Natural killer cell (primary cell): ENCODE measurements around the gene SMARCA1. TPM values are rescaled to one million over a fixed set of nuclear protein-coding genes. Genes with fewer than 3 reads are reported as not detected.

Experiments
- ATAC-seq, 3 donors: fragments of 150-1000 bp in 2 of 3; fragments of 200-7000 bp in 1 of 3; cut with Tn5 transposase; 1 replicate in 1 of 3; 2 replicates in 2 of 3; pipeline ENCODE4 v1.10.0; 2021; ENCODE audit warnings: mild to moderate bottlenecking in 2 of 3, moderate library complexity in 2 of 3
- DNase-seq, 2 donors: peaks; one replicate each; pipeline versions ENCODE4 v3.0.0 to v3.0.0-alpha.2; 2013 to 2021; ENCODE audit warnings: mixed read lengths in 1 of 2
- H3K27ac ChIP-seq: one replicate; pipeline ENCODE4 v1.5.1; 2013; ENCODE audit warnings: mild to moderate bottlenecking, low read length
- H3K27me3 ChIP-seq: one replicate; pipeline ENCODE4 v1.6.1; 2013; ENCODE audit warnings: low read length; ENCODE audit not compliant: control insufficient read depth, insufficient read depth
- H3K36me3 ChIP-seq: one replicate; pipeline ENCODE4 v1.6.1; 2013; ENCODE audit warnings: low read length; ENCODE audit not compliant: control insufficient read depth, insufficient read depth
- H3K4me1 ChIP-seq: one replicate; pipeline ENCODE4 v1.6.1; 2013; ENCODE audit warnings: low read length; ENCODE audit not compliant: control insufficient read depth, insufficient read depth
- H3K4me3 ChIP-seq: one replicate; pipeline ENCODE4 v1.5.1; 2013; ENCODE audit warnings: low read length
- H3K9me3 ChIP-seq: one replicate; pipeline ENCODE4 v1.6.1; 2013; ENCODE audit warnings: low read length; ENCODE audit not compliant: control insufficient read depth, insufficient read depth
- H3K27ac Mint-ChIP-seq, 2 donors: one replicate each; pipeline ENCODE4 v1.8.0; 2022; ENCODE audit warnings: mild to moderate bottlenecking in 2 of 2, mixed read lengths in 2 of 2, moderate library complexity in 1 of 2
- H3K27me3 Mint-ChIP-seq, 2 donors: one replicate each; pipeline ENCODE4 v1.8.0; 2022; ENCODE audit warnings: low read depth in 2 of 2, mixed read lengths in 2 of 2
- H3K36me3 Mint-ChIP-seq: one replicate; pipeline ENCODE4 v1.8.0; 2022; ENCODE audit warnings: mixed read lengths
- H3K4me1 Mint-ChIP-seq, 2 donors: one replicate each; pipeline ENCODE4 v1.8.0; 2022; ENCODE audit warnings: mixed read lengths in 2 of 2
- H3K4me3 Mint-ChIP-seq: one replicate; pipeline ENCODE4 v1.8.0; 2022; ENCODE audit warnings: mild to moderate bottlenecking, moderate library complexity, mixed read lengths
- H3K9me3 Mint-ChIP-seq, 2 donors: one replicate each; pipeline ENCODE4 v1.8.0; 2022; ENCODE audit warnings: mixed read lengths in 2 of 2
- WGBS: methylation state at CpG from one replicate; pipeline ENCODE4 v1.1.7; 2013; ENCODE audit warnings: missing lambda C conversion rate; ENCODE audit not compliant: insufficient coverage; 5-methylcytosine and 5-hydroxymethylcytosine counted together
- intact Hi-C: fragments of 100-400 bp; cut with micrococcal nuclease; formaldehyde crosslinking; loops from one replicate; pipeline ENCODE4 v1.14.2; 2022
- total RNA-seq, 4 donors: library from RNA; stranded (reverse); fragments of 120-200 nt in 1 of 4; gene quantifications; one replicate each; pipeline versions ENCODE4 v1.2.3 to v1.2.4, GENCODE V29; 2013 to 2022
- TF ChIP-seq, protein P1 (sequence below): fragments of 200-600 bp; IDR thresholded peaks from one replicate; pipeline ENCODE4 v1.8.0; 2022; ENCODE audit warnings: antibody characterized with exemption

The SMARCA1 gene
- total RNA-seq, 3 donors from 2014 or later (not counting 1 experiment from before 2014, with no cell fraction given) = 0.18 TPM; not detected in 2

DNA sequence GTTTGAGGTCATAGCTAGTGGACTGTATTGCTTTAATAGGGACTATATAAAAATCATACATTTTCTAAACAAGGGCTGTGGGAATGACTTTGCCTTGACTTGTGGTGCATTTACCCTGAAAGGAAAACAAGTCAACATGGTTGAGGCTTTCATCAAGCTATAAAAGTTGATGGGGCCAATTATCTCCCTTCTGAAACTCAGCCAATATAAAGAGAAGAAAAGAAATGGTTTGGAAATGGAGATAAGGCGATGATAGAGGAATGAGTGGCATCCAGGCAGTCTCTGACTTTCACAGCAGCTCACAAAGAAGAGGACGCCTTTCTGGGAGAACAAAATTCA lies 118.7 kb downstream of the SMARCA1 start:
- ATAC-seq (no peak), DNase-seq (no peak)
- intact Hi-C loops = no loop called here
- Mint-ChIP-seq H3K4me1 (no peaks in the 10 kb centered on the region), H3K36me3 (no peaks in the 10 kb centered on the region), H3K27me3 (peaks cover 0 to 12% of the 10 kb centered on the region in 2 donors), H3K4me3 (no peak overlapping the region), H3K9me3 (peaks cover 0 to 3% of the 10 kb centered on the region in 2 donors), H3K27ac (no peak overlapping the region)
- H3K4me3 ChIP-seq = no peak overlapping the region
- no peaks in the 10 kb centered on the region for H3K4me1 ChIP-seq
- TF ChIP-seq, protein P1, sequence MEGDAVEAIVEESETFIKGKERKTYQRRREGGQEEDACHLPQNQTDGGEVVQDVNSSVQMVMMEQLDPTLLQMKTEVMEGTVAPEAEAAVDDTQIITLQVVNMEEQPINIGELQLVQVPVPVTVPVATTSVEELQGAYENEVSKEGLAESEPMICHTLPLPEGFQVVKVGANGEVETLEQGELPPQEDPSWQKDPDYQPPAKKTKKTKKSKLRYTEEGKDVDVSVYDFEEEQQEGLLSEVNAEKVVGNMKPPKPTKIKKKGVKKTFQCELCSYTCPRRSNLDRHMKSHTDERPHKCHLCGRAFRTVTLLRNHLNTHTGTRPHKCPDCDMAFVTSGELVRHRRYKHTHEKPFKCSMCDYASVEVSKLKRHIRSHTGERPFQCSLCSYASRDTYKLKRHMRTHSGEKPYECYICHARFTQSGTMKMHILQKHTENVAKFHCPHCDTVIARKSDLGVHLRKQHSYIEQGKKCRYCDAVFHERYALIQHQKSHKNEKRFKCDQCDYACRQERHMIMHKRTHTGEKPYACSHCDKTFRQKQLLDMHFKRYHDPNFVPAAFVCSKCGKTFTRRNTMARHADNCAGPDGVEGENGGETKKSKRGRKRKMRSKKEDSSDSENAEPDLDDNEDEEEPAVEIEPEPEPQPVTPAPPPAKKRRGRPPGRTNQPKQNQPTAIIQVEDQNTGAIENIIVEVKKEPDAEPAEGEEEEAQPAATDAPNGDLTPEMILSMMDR = no peak
- no peak overlapping the region for H3K27ac ChIP-seq
- H3K36me3 ChIP-seq = no peaks in the 10 kb centered on the region
- no peaks in the 10 kb centered on the region for H3K9me3 ChIP-seq
- WGBS = 74% methylated on average over 2 of the region's 2 CpGs
- no peaks in the 10 kb centered on the region for H3K27me3 ChIP-seq

DNA sequence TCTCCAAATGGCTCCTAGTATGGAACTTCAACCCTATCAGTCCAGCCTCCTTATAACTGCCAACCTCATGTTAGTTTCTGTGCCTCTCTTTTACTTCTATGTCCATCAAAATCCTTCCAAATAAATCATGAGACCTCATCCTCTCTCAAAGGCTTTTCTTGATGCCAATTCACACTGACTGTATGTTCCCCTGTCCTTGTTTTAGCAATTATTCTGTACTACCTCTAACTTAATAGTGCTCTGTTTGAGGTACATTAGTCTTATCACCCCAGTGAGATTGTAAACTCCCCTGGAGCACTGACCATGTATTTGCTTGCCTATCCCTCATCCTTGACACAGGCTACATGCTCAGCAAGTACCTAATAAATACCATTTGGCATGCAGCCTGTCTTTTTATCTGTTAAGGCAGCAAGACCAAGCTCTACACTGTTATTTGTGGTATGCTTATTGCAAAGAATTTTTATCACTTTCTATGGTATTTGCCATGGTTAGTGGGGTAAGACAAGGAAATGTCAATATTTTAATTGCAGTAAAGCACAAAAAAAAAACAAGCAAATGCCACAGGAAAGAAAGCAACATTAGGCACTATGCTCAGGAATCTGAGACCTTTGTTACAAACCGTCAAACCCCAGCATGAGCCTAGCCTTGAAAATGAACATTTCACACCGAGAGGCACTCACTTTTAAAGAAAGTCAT lies 119.2 kb downstream of the SMARCA1 start:
- Mint-ChIP-seq H3K9me3 (peaks cover 0 to 3% of the 10 kb centered on the region in 2 donors), H3K27ac (no peak overlapping the region), H3K36me3 (no peaks in the 10 kb centered on the region), H3K4me1 (no peaks in the 10 kb centered on the region), H3K4me3 (no peak overlapping the region), H3K27me3 (peaks cover 0 to 12% of the 10 kb centered on the region in 2 donors)
- H3K4me3 ChIP-seq = no peak overlapping the region
- H3K9me3 ChIP-seq = no peaks in the 10 kb centered on the region
- intact Hi-C loops = no loop called here
- no peak for DNase-seq
- H3K36me3 ChIP-seq = no peaks in the 10 kb centered on the region
- ATAC-seq = no peak
- H3K4me1 ChIP-seq = no peaks in the 10 kb centered on the region
- 85% methylated on average over 2 of the region's 2 CpGs for WGBS
- H3K27ac ChIP-seq = no peak overlapping the region
- TF ChIP-seq, protein P1 = no peak
- H3K27me3 ChIP-seq = no peaks in the 10 kb centered on the region

Other genes with a start within 250 kb of the SMARCA1 start
- 1 to 10 TPM; 1.0 to 2.2 (median 1.8) TPM for gene OCRL, start 16.8 kb upstream of the SMARCA1 start, total RNA-seq
- under 1 TPM in 1 of 3 donors, not detected in 2; 0.07 TPM for gene APLN, start 131.5 kb upstream of the SMARCA1 start, total RNA-seq
- gene XPNPEP2, start 215.5 kb upstream of the SMARCA1 start, total RNA-seq = 1 to 10 TPM in 2 of 3 donors, under 1 TPM in 1; 0.96 to 2.6 (median 1.6) TPM